NT2/D1 (cell line): ENCODE data around the gene PGS1.

Experiments
- SUZ12 ChIP-seq: IDR thresholded peaks from 2 replicates; pipeline ENCODE4 v1.6.1; 2011; ENCODE audit not compliant: insufficient read length, insufficient read depth; ENCODE audit errors: extremely low read depth
- YY1 ChIP-seq: IDR thresholded peaks from 2 replicates; pipeline ENCODE4 v1.6.1; 2011; ENCODE audit not compliant: insufficient read length, insufficient read depth
- ZNF274 ChIP-seq: IDR thresholded peaks from 2 replicates; pipeline ENCODE4 v1.6.1; 2011; ENCODE audit warnings: mild to moderate bottlenecking, low read depth, low read length

DNA sequence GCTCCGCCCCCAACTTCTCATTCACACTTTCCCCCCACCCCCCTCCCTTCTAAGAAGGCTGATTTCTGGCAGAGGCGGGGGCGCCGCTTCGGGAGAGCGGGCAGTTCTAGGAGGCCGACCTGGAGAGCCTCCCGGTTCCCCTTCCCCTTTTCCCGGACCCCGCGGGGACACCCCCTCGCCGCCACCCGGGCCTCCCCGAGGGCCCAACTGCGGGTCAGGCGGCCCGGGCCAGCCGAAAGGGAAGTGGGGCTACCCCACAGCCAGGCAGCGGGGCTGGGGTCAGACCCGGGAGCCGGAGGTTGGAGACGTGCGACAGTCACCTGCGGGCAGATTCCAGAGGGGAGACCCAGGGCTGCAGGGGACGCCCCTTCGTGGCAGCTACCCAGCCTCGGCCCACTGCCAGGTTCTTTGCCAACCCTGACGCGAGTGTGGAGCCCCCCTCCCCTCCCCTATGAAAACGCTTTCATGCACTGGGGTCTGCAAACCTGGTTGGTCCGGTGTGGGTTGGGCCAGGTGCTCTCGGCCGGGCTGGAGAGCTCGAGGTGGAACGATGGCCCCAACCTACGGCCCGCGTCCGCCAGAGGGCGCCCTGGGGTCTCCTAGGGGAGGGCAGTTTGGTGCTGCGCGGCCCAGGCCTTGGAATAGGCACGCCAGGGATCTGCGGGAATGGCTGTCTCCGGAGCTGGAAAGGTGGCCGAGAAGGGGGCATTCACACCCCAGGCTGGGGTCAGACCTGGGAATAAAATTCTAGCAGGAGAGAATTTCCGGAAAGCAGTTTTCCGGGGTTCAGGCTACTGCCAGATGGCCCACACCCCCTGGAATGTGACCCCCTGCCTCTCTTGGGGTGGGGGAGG is 17.9 kb upstream of the PGS1 start:
- no peak for TF ChIP-seq YY1
- no peak for TF ChIP-seq ZNF274
- TF ChIP-seq SUZ12 = no peak
